Measurements from ENCODE around the gene UBE3B.

- TF ChIP-seq, protein P1, sequence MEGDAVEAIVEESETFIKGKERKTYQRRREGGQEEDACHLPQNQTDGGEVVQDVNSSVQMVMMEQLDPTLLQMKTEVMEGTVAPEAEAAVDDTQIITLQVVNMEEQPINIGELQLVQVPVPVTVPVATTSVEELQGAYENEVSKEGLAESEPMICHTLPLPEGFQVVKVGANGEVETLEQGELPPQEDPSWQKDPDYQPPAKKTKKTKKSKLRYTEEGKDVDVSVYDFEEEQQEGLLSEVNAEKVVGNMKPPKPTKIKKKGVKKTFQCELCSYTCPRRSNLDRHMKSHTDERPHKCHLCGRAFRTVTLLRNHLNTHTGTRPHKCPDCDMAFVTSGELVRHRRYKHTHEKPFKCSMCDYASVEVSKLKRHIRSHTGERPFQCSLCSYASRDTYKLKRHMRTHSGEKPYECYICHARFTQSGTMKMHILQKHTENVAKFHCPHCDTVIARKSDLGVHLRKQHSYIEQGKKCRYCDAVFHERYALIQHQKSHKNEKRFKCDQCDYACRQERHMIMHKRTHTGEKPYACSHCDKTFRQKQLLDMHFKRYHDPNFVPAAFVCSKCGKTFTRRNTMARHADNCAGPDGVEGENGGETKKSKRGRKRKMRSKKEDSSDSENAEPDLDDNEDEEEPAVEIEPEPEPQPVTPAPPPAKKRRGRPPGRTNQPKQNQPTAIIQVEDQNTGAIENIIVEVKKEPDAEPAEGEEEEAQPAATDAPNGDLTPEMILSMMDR (IDR thresholded peaks at IDR 0.05), result no peak
- no peak for TF ChIP-seq EZH2 (IDR thresholded peaks at IDR 0.05)
- TF ChIP-seq EZH2phosphoT487 (IDR thresholded peaks at IDR 0.05), result no peak
Measured at GRCh38 chr12:109519787-109520186, 42.4 kb downstream of the UBE3B start.
